ENCODE results near the gene RPL27.

RPL27 gene

GRCh38 chr17:43010667-43011308, 12.6 kb downstream of the RPL27 start:
- no peak overlapping the region for H3K27ac Mint-ChIP-seq
- peaks cover 21% of the 10 kb centered on the region for H3K4me1 Mint-ChIP-seq (ENCODE audit: low read depth)
- no peak overlapping the region for H3K4me3 Mint-ChIP-seq
- no peaks in the 10 kb centered on the region for H3K27me3 Mint-ChIP-seq (ENCODE audit: low read depth)
- no peaks in the 10 kb centered on the region for H3K9me3 Mint-ChIP-seq
- H3K36me3 Mint-ChIP-seq (ENCODE audit: low read depth): peaks cover 33% of the 10 kb centered on the region

GRCh38 chr17:43011728-43012472, 13.7 kb downstream of the RPL27 start:
- Mint-ChIP-seq H3K4me3 (no peak overlapping the region), H3K9me3 (no peaks in the 10 kb centered on the region), H3K4me1 (ENCODE audit: low read depth) (peaks cover 16% of the 10 kb centered on the region), H3K27me3 (ENCODE audit: low read depth) (no peaks in the 10 kb centered on the region), H3K36me3 (ENCODE audit: low read depth) (peaks cover 32% of the 10 kb centered on the region), H3K27ac (no peak overlapping the region)

GRCh38 chr17:43013296-43013695, 15.1 kb downstream of the RPL27 start:
- Mint-ChIP-seq H3K36me3 (ENCODE audit: low read depth) (peaks cover 32% of the 10 kb centered on the region), H3K27me3 (ENCODE audit: low read depth) (no peaks in the 10 kb centered on the region), H3K4me3 (no peak overlapping the region), H3K9me3 (no peaks in the 10 kb centered on the region), H3K4me1 (ENCODE audit: low read depth) (peaks cover 18% of the 10 kb centered on the region), H3K27ac (no peak overlapping the region)

GRCh38 chr17:43014020-43014648, 15.9 kb downstream of the RPL27 start:
- no peak overlapping the region for H3K27ac Mint-ChIP-seq
- no peak overlapping the region for H3K4me3 Mint-ChIP-seq
- H3K9me3 Mint-ChIP-seq: no peaks in the 10 kb centered on the region

GRCh38 chr17:43014649-43015542, 16.7 kb downstream of the RPL27 start:
- no peaks in the 10 kb centered on the region for H3K9me3 Mint-ChIP-seq
- peaks cover 32% of the 10 kb centered on the region for H3K36me3 Mint-ChIP-seq (ENCODE audit: low read depth)
- H3K27me3 Mint-ChIP-seq (ENCODE audit: low read depth): peaks cover 4% of the 10 kb centered on the region
- no peak overlapping the region for H3K4me3 Mint-ChIP-seq
- peaks cover 22% of the 10 kb centered on the region for H3K4me1 Mint-ChIP-seq (ENCODE audit: low read depth)
- no peak overlapping the region for H3K27ac Mint-ChIP-seq

More at GRCh38 chr17:43014020-43014648, 15.9 kb downstream of the RPL27 start:
- peaks cover 32% of the 10 kb centered on the region for H3K36me3 Mint-ChIP-seq (ENCODE audit: low read depth)
- H3K27me3 Mint-ChIP-seq (ENCODE audit: low read depth): no peaks in the 10 kb centered on the region
- H3K4me1 Mint-ChIP-seq (ENCODE audit: low read depth): peaks cover 18% of the 10 kb centered on the region

GRCh38 chr17:43015579-43015978, 17.4 kb downstream of the RPL27 start:
- Mint-ChIP-seq H3K27me3 (ENCODE audit: low read depth) (peaks cover 4% of the 10 kb centered on the region), H3K4me3 (no peak overlapping the region), H3K4me1 (ENCODE audit: low read depth) (peaks cover 16% of the 10 kb centered on the region), H3K36me3 (ENCODE audit: low read depth) (peaks cover 28% of the 10 kb centered on the region), H3K9me3 (no peaks in the 10 kb centered on the region), H3K27ac (no peak overlapping the region)

- Mint-ChIP-seq H3K4me3 (no peak overlapping the region), H3K36me3 (ENCODE audit: low read depth) (peaks cover 25% of the 10 kb centered on the region), H3K27me3 (ENCODE audit: low read depth) (peaks cover 4% of the 10 kb centered on the region), H3K4me1 (ENCODE audit: low read depth) (peaks cover 16% of the 10 kb centered on the region), H3K9me3 (no peaks in the 10 kb centered on the region), H3K27ac (no peak overlapping the region)
Measured at GRCh38 chr17:43016216-43016615, 18.0 kb downstream of the RPL27 start.

- H3K27me3 Mint-ChIP-seq (ENCODE audit: low read depth): peaks cover 4% of the 10 kb centered on the region
- H3K36me3 Mint-ChIP-seq (ENCODE audit: low read depth): peaks cover 13% of the 10 kb centered on the region
Measured at GRCh38 chr17:43018008-43018853, 20.0 kb downstream of the RPL27 start.

GRCh38 chr17:43018932-43019331, 20.7 kb downstream of the RPL27 start:
- Mint-ChIP-seq H3K36me3 (ENCODE audit: low read depth) (peaks cover 9% of the 10 kb centered on the region), H3K4me1 (ENCODE audit: low read depth) (peaks cover 16% of the 10 kb centered on the region), H3K9me3 (no peaks in the 10 kb centered on the region), H3K27me3 (ENCODE audit: low read depth) (peaks cover 4% of the 10 kb centered on the region), H3K4me3 (no peak overlapping the region), H3K27ac (no peak overlapping the region)

More at GRCh38 chr17:43018008-43018853, 20.0 kb downstream of the RPL27 start:
- H3K4me3 Mint-ChIP-seq: no peak overlapping the region
- H3K4me1 Mint-ChIP-seq (ENCODE audit: low read depth): peaks cover 16% of the 10 kb centered on the region
- no peaks in the 10 kb centered on the region for H3K9me3 Mint-ChIP-seq
- peak overlapping the region; percentile 6 for H3K27ac Mint-ChIP-seq

GRCh38 chr17:43019418-43019817, 21.2 kb downstream of the RPL27 start:
- Mint-ChIP-seq H3K4me3 (peak overlapping the region; percentile 26), H3K27ac (no peak overlapping the region), H3K4me1 (ENCODE audit: low read depth) (peaks cover 18% of the 10 kb centered on the region), H3K9me3 (no peaks in the 10 kb centered on the region), H3K36me3 (ENCODE audit: low read depth) (peaks cover 9% of the 10 kb centered on the region), H3K27me3 (ENCODE audit: low read depth) (peaks cover 7% of the 10 kb centered on the region)

- no peak overlapping the region for H3K27ac Mint-ChIP-seq
Measured at GRCh38 chr17:43020030-43020621, 21.9 kb downstream of the RPL27 start.

GRCh38 chr17:43020789-43021740, 22.8 kb downstream of the RPL27 start:
- Mint-ChIP-seq H3K4me3 (peak overlapping the region; percentile 81), H3K36me3 (ENCODE audit: low read depth) (peaks cover under 1% of the 10 kb centered on the region), H3K4me1 (ENCODE audit: low read depth) (peaks cover 18% of the 10 kb centered on the region), H3K27ac (no peak overlapping the region), H3K27me3 (ENCODE audit: low read depth) (peaks cover 16% of the 10 kb centered on the region), H3K9me3 (no peaks in the 10 kb centered on the region)

More at GRCh38 chr17:43020030-43020621, 21.9 kb downstream of the RPL27 start:
- peaks cover 13% of the 10 kb centered on the region for H3K27me3 Mint-ChIP-seq (ENCODE audit: low read depth)
- H3K4me1 Mint-ChIP-seq (ENCODE audit: low read depth): peaks cover 18% of the 10 kb centered on the region
- H3K36me3 Mint-ChIP-seq (ENCODE audit: low read depth): peaks cover 5% of the 10 kb centered on the region
- no peaks in the 10 kb centered on the region for H3K9me3 Mint-ChIP-seq
- peak overlapping the region; percentile 28 for H3K4me3 Mint-ChIP-seq
